A673 (cell line): ENCODE measurements around the gene ABCA12. TPM values are rescaled to one million over a fixed set of nuclear protein-coding genes. Genes with fewer than 3 reads are reported as not detected.

Experiments
- BruUV-seq: library from RNA; stranded (reverse); fragments of 400-500 nt; replicated peaks from 2 replicates; lab custom pipeline; 2021; lab: Mats Ljungman, UMichigan
- CTCF ChIA-PET: fragments of 300-600 bp; sonication (Branson Sonifier 250); formaldehyde crosslinking; loops from one replicate; lab custom pipeline; 2022; ENCODE audit warnings: antibody characterized with exemption; lab: Charles Lee
- POLR2A ChIA-PET: fragments of 300-600 bp; sonication (Branson Sonifier 250); formaldehyde crosslinking; loops from one replicate; lab custom pipeline; 2022; ENCODE audit warnings: antibody characterized with exemption; ENCODE audit not compliant: low non-redundant PET; lab: Charles Lee
- DNase-seq: peaks from one replicate; pipeline ENCODE4 v3.0.0-alpha.2; 2015; ENCODE audit warnings: low spot score
- H3K27ac ChIP-seq: fragments of 200-600 bp; sonication (generic); 2 replicates; pipeline ENCODE4 v1.5.1; 2016; ENCODE audit warnings: mixed run types, low read depth, mild to moderate bottlenecking, mixed read lengths, antibody characterized with exemption, low read length; ENCODE audit not compliant: poor library complexity, severe bottlenecking
- H3K27me3 ChIP-seq: fragments of 200-600 bp; sonication (generic); replicated peaks from 2 replicates; pipeline ENCODE4 v1.6.1; 2017; ENCODE audit warnings: mixed run types, low read depth, mild to moderate bottlenecking, mixed read lengths, antibody characterized with exemption, low read length; ENCODE audit not compliant: insufficient read depth, poor library complexity
- H3K36me3 ChIP-seq: fragments of 200-600 bp; sonication (generic); 2 replicates; pipeline ENCODE4 v1.6.1; 2016; ENCODE audit warnings: mixed run types, mild to moderate bottlenecking, mixed read lengths, antibody characterized with exemption, low read length; ENCODE audit not compliant: insufficient read depth, poor library complexity, severe bottlenecking
- H3K4me1 ChIP-seq: fragments of 200-600 bp; sonication (generic); 2 replicates; pipeline ENCODE4 v1.6.1; 2017; ENCODE audit warnings: mixed run types, mild to moderate bottlenecking, mixed read lengths, antibody characterized with exemption, low read length; ENCODE audit not compliant: insufficient read depth, poor library complexity, severe bottlenecking
- H3K4me3 ChIP-seq: fragments of 200-600 bp; sonication (generic); 2 replicates; pipeline ENCODE4 v1.5.1; 2016; ENCODE audit warnings: low read depth, mixed run types, mild to moderate bottlenecking, mixed read lengths, low read length; ENCODE audit not compliant: poor library complexity, severe bottlenecking
- H3K9me3 ChIP-seq: fragments of 200-600 bp; sonication (generic); 2 replicates; pipeline ENCODE4 v1.6.1; 2016; ENCODE audit warnings: mixed run types, low read depth, mild to moderate bottlenecking, mixed read lengths, antibody characterized with exemption, low read length; ENCODE audit not compliant: poor library complexity, severe bottlenecking
- CTCF ChIP-seq: fragments of 300-800, 200-600 bp; sonication (generic); conservative IDR thresholded peaks from 2 replicates; pipeline ENCODE4 v1.5.1; 2017; ENCODE audit warnings: low read depth, mild to moderate bottlenecking, antibody characterized with exemption, low read length, moderate library complexity, mixed read lengths
- EZH2 ChIP-seq: fragments of 200-600 bp; sonication (generic); IDR thresholded peaks from 2 replicates; pipeline ENCODE4 v1.6.1; 2017; ENCODE audit warnings: borderline replicate concordance, low read depth, mild to moderate bottlenecking, mixed read lengths, antibody characterized with exemption, low read length; ENCODE audit not compliant: poor library complexity, severe bottlenecking
- intact Hi-C: fragments of 100-400 bp; cut with micrococcal nuclease; formaldehyde crosslinking; loops from one replicate; pipeline ENCODE4 v1.10.0; 2022; ENCODE audit not compliant: unreplicated experiment
- total RNA-seq: library from RNA; stranded (reverse); gene quantifications from 2 replicates; pipeline ENCODE4 v1.2.3, GENCODE V29; 2021

Gene ABCA12
- total RNA-seq, 1 experiment from 2014 or later = not detected

GRCh38 chr2:215015421-215015820 is 123.0 kb downstream of the ABCA12 start:
- POLR2A ChIA-PET = no interaction called here
- CTCF ChIA-PET = no interaction called here
- Histone ChIP-seq H3K4me1 (no peaks in the 10 kb centered on the region), H3K27me3 (no peaks in the 10 kb centered on the region), H3K4me3 (no peak overlapping the region), H3K27ac (no peak overlapping the region), H3K9me3 (no peaks in the 10 kb centered on the region), H3K36me3 (no peaks in the 10 kb centered on the region)
- TF ChIP-seq CTCF (no peak), EZH2 (no peak)
- intact Hi-C loops = no loop called here
- no peak for DNase-seq
- BruUV-seq = no TSS peak

GRCh38 chr2:215010390-215010789 is 128.0 kb downstream of the ABCA12 start:
- H3K27me3 ChIP-seq = no peaks in the 10 kb centered on the region
- no peak overlapping the region for H3K27ac ChIP-seq
- CTCF ChIA-PET = no interaction called here
- H3K36me3 ChIP-seq = no peaks in the 10 kb centered on the region
- intact Hi-C loops = no loop called here
- no peaks in the 10 kb centered on the region for H3K9me3 ChIP-seq
- POLR2A ChIA-PET = no interaction called here
- H3K4me3 ChIP-seq = no peak overlapping the region
- BruUV-seq = no TSS peak
- H3K4me1 ChIP-seq = no peaks in the 10 kb centered on the region
- TF ChIP-seq CTCF (no peak), EZH2 (no peak)
- peak; percentile 4 for DNase-seq

GRCh38 chr2:215003001-215003400 is 135.4 kb downstream of the ABCA12 start:
- peak; percentile 5 for DNase-seq
- Histone ChIP-seq H3K36me3 (no peaks in the 10 kb centered on the region), H3K4me3 (no peak overlapping the region), H3K27me3 (no peaks in the 10 kb centered on the region), H3K4me1 (no peaks in the 10 kb centered on the region), H3K27ac (no peak overlapping the region), H3K9me3 (no peaks in the 10 kb centered on the region)
- TF ChIP-seq EZH2 (no peak), CTCF (no peak)
- no TSS peak for BruUV-seq
- POLR2A ChIA-PET = no interaction called here
- intact Hi-C loops = loop anchor here (10.0 kb wide), 1 partner anchor 1198 kb away; no protein-coding TSS in a partner anchor
- CTCF ChIA-PET = no interaction called here
